GM12878 (cell line): ENCODE data around the gene TSPO. TPM values are rescaled to one million over a fixed set of nuclear protein-coding genes. Genes with fewer than 3 reads are reported as not detected.

Experiments used
- ATAC-seq: fragments of 200-7000 bp; cut with Tn5 transposase; 3 replicates; pipeline ENCODE4 v1.9.1; 2020; ENCODE audit warnings: mild to moderate bottlenecking, moderate library complexity
- BruUV-seq: library from RNA; stranded (reverse); fragments of 400-500 nt; replicated peaks from 2 replicates; lab custom pipeline; 2021; lab: Mats Ljungman, UMichigan
- CTCF ChIA-PET: fragments of 300-600 bp; sonication (Branson Sonifier 250); formaldehyde crosslinking; extraction: SDS; loops from one replicate; lab custom pipeline; 2021; ENCODE audit warnings: inconsistent platforms; lab: Yijun Ruan, JAX
- POLR2A ChIA-PET: fragments of 350-600 bp; formaldehyde crosslinking; extraction: SDS; loops from one replicate; lab custom pipeline; 2021; ENCODE audit warnings: inconsistent platforms; lab: Charles Lee
- RAD21 ChIA-PET: fragments of 300-600 bp; sonication (Branson Sonifier 250); formaldehyde crosslinking; loops from one replicate; lab custom pipeline; 2023; ENCODE audit warnings: antibody characterized with exemption; ENCODE audit not compliant: unreplicated experiment; lab: Charles Lee
- SMC1A ChIA-PET: fragments of 300-600 bp; sonication (Branson Sonifier 250); formaldehyde crosslinking; loops from one replicate; lab custom pipeline; 2023; ENCODE audit not compliant: unreplicated experiment, uncharacterized antibody; lab: Charles Lee
- DNase-seq: peaks from one replicate; pipeline ENCODE4 v3.0.0-alpha.2; 2011; ENCODE audit warnings: low read depth, low spot score
- FAIRE-seq: peaks from 3 replicates; lab custom pipeline; 2011; peaks lifted over from hg19 to GRCh38; lab: Jason Lieb, UNC
- H2AFZ ChIP-seq: 2 replicates; pipeline ENCODE4 v1.6.0; 2011; ENCODE audit warnings: low read depth, low read length, control low read depth; ENCODE audit not compliant: control insufficient read depth
- H3K27ac ChIP-seq: 2 replicates; pipeline ENCODE4 v1.5.1; 2011; ENCODE audit warnings: control low read depth; ENCODE audit not compliant: control insufficient read depth, insufficient read depth
- H3K27me3 ChIP-seq, 2 experiments: replicated peaks in 1 of 2; 2 replicates each; pipeline versions ENCODE4 v1.6.0 to v1.6.1; 2011; ENCODE audit warnings: low read length in 1 of 2; ENCODE audit not compliant: control insufficient read depth in 2 of 2, insufficient read depth in 2 of 2
- H3K36me3 ChIP-seq, 2 experiments: 2 replicates each; pipeline ENCODE4 v1.5.1; 2011; ENCODE audit warnings: low read length in 1 of 2; ENCODE audit not compliant: control insufficient read depth in 2 of 2, insufficient read depth in 2 of 2
- H3K4me1 ChIP-seq: 2 replicates; pipeline ENCODE4 v1.6.1; 2011; ENCODE audit warnings: mild to moderate bottlenecking, low read length, moderate library complexity, mixed read lengths; ENCODE audit not compliant: control insufficient read depth, insufficient read depth
- H3K4me2 ChIP-seq: 2 replicates; pipeline ENCODE4 v1.6.0; 2011; ENCODE audit warnings: control low read depth; ENCODE audit not compliant: control insufficient read depth, insufficient read depth
- H3K4me3 ChIP-seq: fragments of 200-600 bp; sonication (generic); 2 replicates; pipeline ENCODE4 v1.5.1; 2016
- H3K79me2 ChIP-seq: 2 replicates; pipeline ENCODE4 v1.6.0; 2011; ENCODE audit warnings: low read length; ENCODE audit not compliant: control insufficient read depth, insufficient read depth
- H3K9ac ChIP-seq: 2 replicates; pipeline ENCODE4 v1.8.0; 2011; ENCODE audit warnings: low read length, control low read depth, mixed read lengths; ENCODE audit not compliant: control insufficient read depth, insufficient read depth
- H3K9me3 ChIP-seq: replicated peaks from 3 replicates; pipeline ENCODE4 v1.5.1; 2011; ENCODE audit warnings: mild to moderate bottlenecking, low read length; ENCODE audit not compliant: control insufficient read depth, insufficient read depth
- H4K20me1 ChIP-seq: 2 replicates; pipeline ENCODE4 v1.6.0; 2011; ENCODE audit not compliant: control insufficient read depth, insufficient read depth
- BACH1 ChIP-seq: fragments of 450-650 bp; IDR thresholded peaks from 2 replicates; pipeline ENCODE4 v1.6.1; 2017; ENCODE audit warnings: mild to moderate bottlenecking, borderline replicate concordance
- BHLHE40 ChIP-seq, 2 experiments: fragments of 450-650 bp in 1 of 2; IDR thresholded peaks; 2 replicates each; pipeline ENCODE4 v1.6.1; 2011 to 2017; ENCODE audit warnings: low read depth in 2 of 2, borderline replicate concordance in 1 of 2, improper control_type of control experiment in 1 of 2, low read length in 1 of 2, mild to moderate bottlenecking in 1 of 2
- CREM ChIP-seq: IDR thresholded peaks from 2 replicates; pipeline ENCODE4 v1.6.1; 2014; ENCODE audit warnings: antibody characterized with exemption, low read depth
- DPF2 ChIP-seq: fragments of 450-650 bp; IDR thresholded peaks from 2 replicates; pipeline ENCODE4 v1.6.1; 2017; ENCODE audit warnings: mild to moderate bottlenecking
- EGR1 ChIP-seq, 2 experiments: IDR thresholded peaks; 1 replicate in 1 of 2; 2 replicates in 1 of 2; pipeline ENCODE4 v1.6.1; 2011 to 2012; ENCODE audit warnings: low read depth in 2 of 2, low read length in 2 of 2, borderline replicate concordance in 1 of 2, mild to moderate bottlenecking in 1 of 2, moderate library complexity in 1 of 2
- FOXM1 ChIP-seq: IDR thresholded peaks from 2 replicates; pipeline ENCODE4 v1.6.1; 2012; ENCODE audit warnings: low read depth, mild to moderate bottlenecking, inconsistent platforms, low read length, moderate library complexity
- GATAD2B ChIP-seq: fragments of 450-650 bp; conservative IDR thresholded peaks from 2 replicates; pipeline ENCODE4 v1.6.1; 2017; ENCODE audit warnings: low read depth, mild to moderate bottlenecking, moderate library complexity
- LARP7 ChIP-seq: fragments of 450-650 bp; IDR thresholded peaks from 2 replicates; pipeline ENCODE4 v1.6.1; 2017; ENCODE audit warnings: mild to moderate bottlenecking
- MXI1 ChIP-seq: fragments of 150-350 bp; IDR thresholded peaks from 2 replicates; pipeline ENCODE4 v1.6.1; 2011; ENCODE audit warnings: low read depth, mild to moderate bottlenecking, inconsistent platforms, low read length, improper control_type of control experiment
- NR2F1 ChIP-seq: fragments of 450-650 bp; conservative IDR thresholded peaks from 2 replicates; pipeline ENCODE4 v1.6.1; 2017; ENCODE audit warnings: mild to moderate bottlenecking
- POLR2AphosphoS5 ChIP-seq: IDR thresholded peaks from 2 replicates; pipeline ENCODE4 v1.6.1; 2011; ENCODE audit warnings: mild to moderate bottlenecking, low read length, inconsistent platforms
- RB1 ChIP-seq: fragments of 450-650 bp; formaldehyde crosslinking; IDR thresholded peaks from 2 replicates; pipeline ENCODE4 v1.6.1; 2017; ENCODE audit warnings: mild to moderate bottlenecking, borderline replicate concordance
- SIX5 ChIP-seq: IDR thresholded peaks from 2 replicates; pipeline ENCODE4 v1.6.1; 2011; ENCODE audit warnings: mild to moderate bottlenecking, low read depth, low read length, moderate library complexity; ENCODE audit not compliant: severe bottlenecking
- SMARCA5 ChIP-seq: fragments of 450-650 bp; IDR thresholded peaks from 2 replicates; pipeline ENCODE4 v1.6.1; 2017; ENCODE audit warnings: mild to moderate bottlenecking
- SREBF1 ChIP-seq: IDR thresholded peaks from 2 replicates; pipeline ENCODE4 v1.6.1; 2012; ENCODE audit warnings: mild to moderate bottlenecking, low read length
- YY1 ChIP-seq: IDR thresholded peaks from 2 replicates; pipeline ENCODE4 v1.6.1; 2011; ENCODE audit warnings: low read depth, mild to moderate bottlenecking, low read length
- ZSCAN29 ChIP-seq: fragments of 450-650 bp; IDR thresholded peaks from 2 replicates; pipeline ENCODE4 v1.6.1; 2017; ENCODE audit warnings: mild to moderate bottlenecking, moderate library complexity
- WGBS: methylation state at CpG from one replicate; pipeline ENCODE4 v1.1.6; 2016; ENCODE audit warnings: low lambda C conversion rate; ENCODE audit not compliant: insufficient replicate concordance, insufficient coverage; ENCODE audit errors: missing lambda C conversion rate; 5-methylcytosine and 5-hydroxymethylcytosine counted together
- in situ Hi-C: fragments of 300-500 bp; cut with MboI; formaldehyde crosslinking; loops from 9 replicates; pipeline ENCODE4 v1.14.3; 2018; ENCODE audit warnings: mixed read lengths
- intact Hi-C: fragments of 100-400 bp; cut with micrococcal nuclease; formaldehyde crosslinking; loops from one replicate; pipeline ENCODE4 v1.14.2; 2022; ENCODE audit not compliant: unreplicated experiment
- polyA plus RNA-seq, 11 experiments: library from polyadenylated mRNA; depleted of rRNA in 4 of 11; unstranded in 6 of 11; stranded (reverse) in 5 of 11; fragments of >200 nt; fragmentation: Nextera tagmentation in 4 of 11; fragmentation: Illumina TruSeq in 1 of 11; extraction: Ambion mirVana in 4 of 11; extraction: Trizol in 1 of 11; gene quantifications; 1 replicate in 1 of 11; 2 replicates in 10 of 11; pipeline versions ENCODE4 v1.2.1 to v1.2.3, GENCODE V29; 2011 to 2016; ENCODE audit warnings: inconsistent platforms in 2 of 11, missing spikeins in 2 of 11, low read depth in 1 of 11
- total RNA-seq, 4 experiments: library from RNA; depleted of rRNA in 3 of 4; stranded (reverse); fragments of >200 nt in 3 of 4; fragmentation: Illumina TruSeq in 1 of 4; extraction: Trizol in 1 of 4; gene quantifications; 2 replicates each; pipeline versions ENCODE4 v1.2.1 to v1.2.3, GENCODE V29; 2013 to 2021
- TF ChIP-seq, protein P1 (sequence below): IDR thresholded peaks from 2 replicates; pipeline ENCODE4 v1.6.1; 2011; ENCODE audit warnings: borderline replicate concordance, low read depth, mild to moderate bottlenecking, moderate library complexity, mixed read lengths, low read length; ENCODE audit not compliant: insufficient read depth; ENCODE audit errors: extremely low read length
- TF ChIP-seq, protein P2 (sequence below): fragments of 450-650 bp; IDR thresholded peaks from 2 replicates; pipeline ENCODE4 v1.6.1; 2017; ENCODE audit warnings: mild to moderate bottlenecking, moderate library complexity

The TSPO gene
- total and polyA plus RNA-seq, 10 of the 15 experiments (the other 5 are each of a cell fraction or from before 2014, with no cell fraction given), result 1.4 to 50.5 (median 18.8) TPM

DNA sequence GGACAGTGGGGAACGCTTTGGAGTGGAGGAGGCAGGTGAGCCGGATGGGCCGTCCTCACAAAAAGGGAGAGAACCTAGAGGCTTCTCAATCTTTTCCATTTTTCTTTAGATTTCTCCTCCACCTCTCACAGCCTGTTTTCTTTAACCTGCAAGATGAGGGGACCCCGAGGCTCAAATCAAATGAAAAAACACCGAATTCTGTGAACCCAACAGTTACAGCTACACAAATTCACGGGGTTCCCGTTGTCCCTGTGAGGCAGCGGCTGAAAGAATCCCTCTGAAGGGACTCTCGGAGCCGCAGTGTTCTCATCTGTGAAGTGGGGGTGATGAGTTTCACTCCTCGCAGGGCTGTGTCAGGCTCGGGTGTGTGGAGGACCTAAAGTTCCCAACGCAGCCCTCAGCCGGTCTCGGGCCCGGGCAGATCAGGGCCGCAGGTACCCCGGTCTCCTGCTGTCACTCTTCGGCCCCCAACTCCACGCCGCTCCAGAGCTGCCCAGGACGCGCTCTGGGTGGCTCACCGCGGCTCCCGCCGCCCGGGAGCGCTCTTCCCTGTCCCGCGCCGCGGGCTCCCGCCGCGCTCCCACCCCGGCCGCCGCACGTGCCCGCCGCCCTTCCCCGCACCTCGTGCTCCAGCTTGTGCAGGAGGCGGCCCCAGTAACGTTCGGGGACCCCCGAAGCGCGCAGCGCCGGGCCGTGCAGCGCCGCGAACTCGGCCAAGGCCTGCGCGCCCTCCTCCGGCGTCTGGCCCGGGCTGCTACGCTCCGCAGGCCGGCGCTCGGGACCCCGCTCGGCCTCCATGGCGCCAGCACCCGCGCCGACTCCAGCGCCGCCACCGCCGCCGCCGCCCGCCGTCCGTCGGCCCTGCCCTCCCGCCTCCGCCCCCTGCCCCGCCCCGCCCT is 35.2 kb downstream of the TSPO start, which contains the start of gene TTLL12:
TSS of gene TTLL12 (minus strand) at position 863 of the 899 bp plus-strand sequence. CDS start at position 798, 65 bp downstream.
- H3K9ac ChIP-seq, result peak within 1 kb of the TSS; percentile 87
- ChIA-PET RAD21 (interaction anchor here (1.0 to 1.4 kb wide), 5 partner anchors 34 to 417 kb away, joined by 3 to 5 read pairs (median 3); no protein-coding TSS in a partner anchor), SMC1A (interaction anchor here (1.3 kb wide), 1 partner anchor 18 kb away, joined by 3 read pairs; no protein-coding TSS in a partner anchor), POLR2A (interaction anchor here (0.6 to 1.6 kb wide), 3 partner anchors 75 to 504 kb away, joined by 3 read pairs; no protein-coding TSS in a partner anchor), CTCF (interaction anchor here (0.6 to 1.5 kb wide), 3 partner anchors 25 to 762 kb away, joined by 3 read pairs; no protein-coding TSS in a partner anchor)
- 0% methylated on average over 19 of the region's 87 CpGs for WGBS
- no peaks in the 10 kb centered on the region for H3K36me3 ChIP-seq
- peak; percentile 52 for ATAC-seq
- no peak for DNase-seq
- peak; percentile 49 for FAIRE-seq
- in situ Hi-C loops, result no loop called here
- peak within 1 kb of the TSS; percentile 82 for H2AFZ ChIP-seq
- intact Hi-C loops, result no loop called here
- no peaks in the 10 kb centered on the region for H4K20me1 ChIP-seq
- peak within 1 kb of the TSS; percentile 92 for H3K4me2 ChIP-seq
- H3K27ac ChIP-seq, result peak within 1 kb of the TSS; percentile 85
- TSS peak; percentile 61 for BruUV-seq
- H3K4me3 ChIP-seq, result peak within 1 kb of the TSS; percentile 86
- H3K4me1 ChIP-seq, result peaks cover 10% of the 10 kb centered on the region
- H3K9me3 ChIP-seq, result peaks cover 5% of the 10 kb centered on the region; the same call in 2 of the 3 replicates
- no peaks in the 10 kb centered on the region; a peak in 1 of 4 replicates for H3K27me3 ChIP-seq
- peaks cover 18% of the 10 kb centered on the region for H3K79me2 ChIP-seq
- TF ChIP-seq RB1 (peak; percentile 73; the same call in 1 of the 2 replicates), LARP7 (peak; percentile 96), MXI1 (0 out of 2 replicates have a peak, but pooled peaks have one; percentile 41), SMARCA5 (peak; percentile 72; the same call in 1 of the 2 replicates), NR2F1 (peak; percentile 56), EGR1 (IDR thresholded peaks at IDR 0.05; ENCODE audit: borderline replicate concordance in 1 of 2, low read depth in 2 of 2, low read length in 2 of 2) (peak in 1 of 2 experiments; percentile 14; a peak in 1 of 3 replicates), CREM (no peak), BACH1 (peak; percentile 84), POLR2AphosphoS5 (peak; percentile 29; the same call in 1 of the 2 replicates), SREBF1 (no peak), BHLHE40 (IDR thresholded peaks at IDR 0.05; ENCODE audit: borderline replicate concordance in 1 of 2, low read depth in 2 of 2, low read length in 1 of 2) (peak; percentile 89 to 98), GATAD2B (peak; percentile 90), YY1 (peak; percentile 71), SIX5 (no peak), ZSCAN29 (no peak), FOXM1 (no peak), DPF2 (peak; percentile 82; the same call in 1 of the 2 replicates)
- TF ChIP-seq, protein P1, sequence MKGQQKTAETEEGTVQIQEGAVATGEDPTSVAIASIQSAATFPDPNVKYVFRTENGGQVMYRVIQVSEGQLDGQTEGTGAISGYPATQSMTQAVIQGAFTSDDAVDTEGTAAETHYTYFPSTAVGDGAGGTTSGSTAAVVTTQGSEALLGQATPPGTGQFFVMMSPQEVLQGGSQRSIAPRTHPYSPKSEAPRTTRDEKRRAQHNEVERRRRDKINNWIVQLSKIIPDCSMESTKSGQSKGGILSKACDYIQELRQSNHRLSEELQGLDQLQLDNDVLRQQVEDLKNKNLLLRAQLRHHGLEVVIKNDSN, result no peak
- TF ChIP-seq, protein P2, sequence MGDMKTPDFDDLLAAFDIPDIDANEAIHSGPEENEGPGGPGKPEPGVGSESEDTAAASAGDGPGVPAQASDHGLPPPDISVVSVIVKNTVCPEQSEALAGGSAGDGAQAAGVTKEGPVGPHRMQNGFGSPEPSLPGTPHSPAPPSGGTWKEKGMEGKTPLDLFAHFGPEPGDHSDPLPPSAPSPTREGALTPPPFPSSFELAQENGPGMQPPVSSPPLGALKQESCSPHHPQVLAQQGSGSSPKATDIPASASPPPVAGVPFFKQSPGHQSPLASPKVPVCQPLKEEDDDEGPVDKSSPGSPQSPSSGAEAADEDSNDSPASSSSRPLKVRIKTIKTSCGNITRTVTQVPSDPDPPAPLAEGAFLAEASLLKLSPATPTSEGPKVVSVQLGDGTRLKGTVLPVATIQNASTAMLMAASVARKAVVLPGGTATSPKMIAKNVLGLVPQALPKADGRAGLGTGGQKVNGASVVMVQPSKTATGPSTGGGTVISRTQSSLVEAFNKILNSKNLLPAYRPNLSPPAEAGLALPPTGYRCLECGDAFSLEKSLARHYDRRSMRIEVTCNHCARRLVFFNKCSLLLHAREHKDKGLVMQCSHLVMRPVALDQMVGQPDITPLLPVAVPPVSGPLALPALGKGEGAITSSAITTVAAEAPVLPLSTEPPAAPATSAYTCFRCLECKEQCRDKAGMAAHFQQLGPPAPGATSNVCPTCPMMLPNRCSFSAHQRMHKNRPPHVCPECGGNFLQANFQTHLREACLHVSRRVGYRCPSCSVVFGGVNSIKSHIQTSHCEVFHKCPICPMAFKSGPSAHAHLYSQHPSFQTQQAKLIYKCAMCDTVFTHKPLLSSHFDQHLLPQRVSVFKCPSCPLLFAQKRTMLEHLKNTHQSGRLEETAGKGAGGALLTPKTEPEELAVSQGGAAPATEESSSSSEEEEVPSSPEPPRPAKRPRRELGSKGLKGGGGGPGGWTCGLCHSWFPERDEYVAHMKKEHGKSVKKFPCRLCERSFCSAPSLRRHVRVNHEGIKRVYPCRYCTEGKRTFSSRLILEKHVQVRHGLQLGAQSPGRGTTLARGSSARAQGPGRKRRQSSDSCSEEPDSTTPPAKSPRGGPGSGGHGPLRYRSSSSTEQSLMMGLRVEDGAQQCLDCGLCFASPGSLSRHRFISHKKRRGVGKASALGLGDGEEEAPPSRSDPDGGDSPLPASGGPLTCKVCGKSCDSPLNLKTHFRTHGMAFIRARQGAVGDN, result peak; percentile 65; the same call in 1 of the 2 replicates
